ENCODE results near the gene RFX2.
"Not testable (repeated sequence)": the region's sequence is repeated elsewhere in the genome, so short reads cannot be mapped to it uniquely, and the experiment has no call there.

The RFX2 gene

GRCh38 chr19:6007866-6008265 lies 102.4 kb downstream of the RFX2 start:
- no peak for DNase-seq

GRCh38 chr19:6006896-6007295 lies 103.4 kb downstream of the RFX2 start:
- no peak for DNase-seq

GRCh38 chr19:6006070-6006446 lies 104.2 kb downstream of the RFX2 start:
- DNase-seq: not testable (repeated sequence)

GRCh38 chr19:6005321-6006069 lies 104.8 kb downstream of the RFX2 start:
- no peak for DNase-seq

- DNase-seq: no peak
These were observed 106.3 kb downstream of the RFX2 start for GRCh38 chr19:6003976-6004375.

- no peak for DNase-seq
These were observed 107.7 kb downstream of the RFX2 start for GRCh38 chr19:6002591-6002990.

GRCh38 chr19:6000228-6000847 lies 110.0 kb downstream of the RFX2 start:
- DNase-seq: no peak

- no peak for DNase-seq
These were observed 110.6 kb downstream of the RFX2 start for GRCh38 chr19:5999693-6000092.

- DNase-seq: no peak
These were observed 112.9 kb downstream of the RFX2 start for GRCh38 chr19:5997371-5997770.

GRCh38 chr19:5996623-5997320 lies 113.5 kb downstream of the RFX2 start:
- DNase-seq: no peak

GRCh38 chr19:5996102-5996501 lies 114.2 kb downstream of the RFX2 start:
- DNase-seq: no peak

- no peak for DNase-seq
These were observed 114.7 kb downstream of the RFX2 start for GRCh38 chr19:5995606-5996005.

GRCh38 chr19:5994405-5995165 lies 115.7 kb downstream of the RFX2 start:
- no peak for DNase-seq

- no peak for DNase-seq
These were observed 116.5 kb downstream of the RFX2 start for GRCh38 chr19:5993648-5994358.

- DNase-seq: no peak
These were observed 117.1 kb downstream of the RFX2 start for GRCh38 chr19:5993201-5993600.

- no peak for DNase-seq
These were observed 117.5 kb downstream of the RFX2 start for GRCh38 chr19:5992756-5993155.

GRCh38 chr19:5991244-5991838 lies 119.0 kb downstream of the RFX2 start:
- no peak for DNase-seq

- DNase-seq: no peak
These were observed 120.0 kb downstream of the RFX2 start for GRCh38 chr19:5990289-5990797.

- DNase-seq: no peak
These were observed 120.8 kb downstream of the RFX2 start for GRCh38 chr19:5989388-5990074.

- DNase-seq: no peak
These were observed 121.5 kb downstream of the RFX2 start for GRCh38 chr19:5988517-5989387.

Data from stimulated activated CD4-positive, alpha-beta T cell treated with anti-CD3 and anti-CD28 coated beads, Interleukin-4, amount 100 ng/mL, for 24 hours (primary cell).